Gastroesophageal sphincter (tissue), 4 donors: ENCODE results near the gene SF3B3. TPM values are rescaled to one million over a fixed set of nuclear protein-coding genes. Genes with fewer than 3 reads are reported as not detected.
"Not testable (repeated sequence)": the region's sequence is repeated elsewhere in the genome, so short reads cannot be mapped to it uniquely, and the experiment has no call there.

Source experiments
- ATAC-seq: fragments of 150-250 bp; one replicate; pipeline ENCODE4 v1.9.1; 2016; ENCODE audit warnings: mild to moderate bottlenecking, moderate library complexity
- H3K27ac ChIP-seq, 4 donors: fragments of 200-600 bp; sonication (generic) in 3 of 4; 1 replicate in 3 of 4; 2 replicates in 1 of 4; pipeline ENCODE4 v1.5.1; 2016 to 2019
- H3K27me3 ChIP-seq: fragments of 200-600 bp; sonication (generic); one replicate; pipeline ENCODE4 v1.5.1; 2019
- H3K36me3 ChIP-seq, 2 donors: fragments of 200-600 bp; sonication (generic); one replicate each; pipeline ENCODE4 v1.5.1; 2019; ENCODE audit warnings: control low read depth in 1 of 2
- H3K4me1 ChIP-seq, 3 donors: fragments of 200-600 bp; sonication (generic); 1 replicate in 2 of 3; 2 replicates in 1 of 3; pipeline ENCODE4 v1.5.1; 2016 to 2019; ENCODE audit warnings: control low read depth in 2 of 3
- H3K4me3 ChIP-seq, 2 donors: fragments of 200-600 bp; sonication (generic); one replicate each; pipeline ENCODE4 v1.5.1; 2019; ENCODE audit warnings: mild to moderate bottlenecking in 1 of 2, moderate library complexity in 1 of 2
- H3K9me3 ChIP-seq, 3 donors: fragments of 200-600 bp; sonication (generic); one replicate each; pipeline ENCODE4 v1.5.1; 2017 to 2019; ENCODE audit warnings: control low read depth in 2 of 3
- EP300 ChIP-seq: sonication (generic); formaldehyde crosslinking; IDR thresholded peaks from one replicate; pipeline ENCODE4 v1.6.1; 2017; ENCODE audit warnings: antibody characterized with exemption, mild to moderate bottlenecking
- POLR2A ChIP-seq, 2 donors: fragments of 450-650 bp; IDR thresholded peaks; one replicate each; pipeline ENCODE4 v1.6.1; 2017; ENCODE audit warnings: antibody characterized with exemption in 2 of 2, mild to moderate bottlenecking in 2 of 2, moderate library complexity in 1 of 2
- POLR2AphosphoS5 ChIP-seq: sonication (generic); formaldehyde crosslinking; IDR thresholded peaks from one replicate; pipeline ENCODE4 v1.6.1; 2017; ENCODE audit warnings: antibody characterized with exemption
- WGBS, 2 donors: methylation state at CpG; one replicate each; pipeline ENCODE4 v1.1.5; 2018; ENCODE audit warnings: low coverage in 1 of 2; 5-methylcytosine and 5-hydroxymethylcytosine counted together
- total RNA-seq, 4 donors: library from RNA; depleted of rRNA; stranded (reverse); fragments of >200 nt; gene quantifications; one replicate each; pipeline ENCODE4 v1.1.0, GENCODE V29; 2016
- TF ChIP-seq, protein P1 (sequence below), 4 experiments: fragments of 200-600 bp in 2 of 4; fragments of 450-650 bp in 2 of 4; sonication (generic) in 1 of 4; IDR thresholded peaks; one replicate each; pipeline ENCODE4 v1.5.1; 2017 to 2019; ENCODE audit warnings: antibody characterized with exemption in 4 of 4, mild to moderate bottlenecking in 2 of 4, moderate library complexity in 2 of 4

The SF3B3 gene
- total RNA-seq, 4 donors from 2014 or later = 73.3 to 115 (median 92.8) TPM

DNA sequence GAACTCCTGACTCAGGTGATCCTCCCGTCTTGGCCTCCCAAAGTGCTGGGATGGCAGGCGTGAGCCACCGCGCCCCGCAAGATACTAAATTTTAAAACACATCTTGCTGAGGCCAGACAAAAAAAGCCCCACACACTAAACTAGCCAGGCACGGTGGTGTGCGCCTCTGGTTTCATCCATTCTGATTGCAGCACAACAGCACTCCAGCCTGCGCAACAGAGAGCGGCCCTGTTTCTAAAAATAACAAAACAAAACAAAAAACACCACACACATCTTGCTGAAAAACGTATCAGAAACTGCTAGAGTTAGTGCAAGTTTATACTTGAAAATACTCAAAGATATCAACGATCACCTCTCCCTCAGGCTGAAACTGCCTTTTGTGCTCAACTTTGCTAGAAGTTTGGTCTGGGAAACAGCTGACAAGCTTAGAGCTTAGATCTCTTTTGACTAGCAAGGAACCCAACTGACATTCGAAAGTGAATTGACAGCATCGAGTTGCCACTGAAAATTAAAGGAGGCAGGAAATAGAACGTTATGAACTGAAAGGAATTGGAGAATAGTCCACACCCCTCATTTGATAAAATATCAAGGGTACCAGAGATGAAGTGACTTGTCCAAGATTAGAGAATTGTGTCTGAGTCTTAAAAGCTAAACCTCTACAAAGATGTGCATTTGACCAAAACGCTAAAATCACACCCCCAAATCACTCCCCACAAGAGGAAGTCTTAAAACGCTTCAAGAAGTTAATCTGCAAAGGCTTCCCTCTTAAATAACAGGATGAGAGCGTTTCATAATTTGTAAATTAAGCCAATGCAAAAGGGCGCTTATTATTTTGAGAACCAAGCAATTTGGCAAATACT, 1.2 kb upstream of the SF3B3 start:
- peak overlapping the region in 3 of 4 donors; percentile 64 to 91 (median 87) for H3K27ac ChIP-seq
- H3K9me3 ChIP-seq = no peaks in the 10 kb centered on the region
- WGBS, 2 donors = 14 to 46% methylated on average over 10 to 12 of the region's 18 CpGs
- peaks cover 0 to 35% of the 10 kb centered on the region in 2 donors for H3K36me3 ChIP-seq
- no peaks in the 10 kb centered on the region for H3K27me3 ChIP-seq
- TF ChIP-seq, protein P1, sequence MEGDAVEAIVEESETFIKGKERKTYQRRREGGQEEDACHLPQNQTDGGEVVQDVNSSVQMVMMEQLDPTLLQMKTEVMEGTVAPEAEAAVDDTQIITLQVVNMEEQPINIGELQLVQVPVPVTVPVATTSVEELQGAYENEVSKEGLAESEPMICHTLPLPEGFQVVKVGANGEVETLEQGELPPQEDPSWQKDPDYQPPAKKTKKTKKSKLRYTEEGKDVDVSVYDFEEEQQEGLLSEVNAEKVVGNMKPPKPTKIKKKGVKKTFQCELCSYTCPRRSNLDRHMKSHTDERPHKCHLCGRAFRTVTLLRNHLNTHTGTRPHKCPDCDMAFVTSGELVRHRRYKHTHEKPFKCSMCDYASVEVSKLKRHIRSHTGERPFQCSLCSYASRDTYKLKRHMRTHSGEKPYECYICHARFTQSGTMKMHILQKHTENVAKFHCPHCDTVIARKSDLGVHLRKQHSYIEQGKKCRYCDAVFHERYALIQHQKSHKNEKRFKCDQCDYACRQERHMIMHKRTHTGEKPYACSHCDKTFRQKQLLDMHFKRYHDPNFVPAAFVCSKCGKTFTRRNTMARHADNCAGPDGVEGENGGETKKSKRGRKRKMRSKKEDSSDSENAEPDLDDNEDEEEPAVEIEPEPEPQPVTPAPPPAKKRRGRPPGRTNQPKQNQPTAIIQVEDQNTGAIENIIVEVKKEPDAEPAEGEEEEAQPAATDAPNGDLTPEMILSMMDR (IDR thresholded peaks at IDR 0.05) = no peak
- TF ChIP-seq POLR2AphosphoS5 (no peak), EP300 (no peak), POLR2A (IDR thresholded peaks at IDR 0.05) (no peak)
- H3K4me3 ChIP-seq = peak overlapping the region; percentile 88 to 96
- H3K4me1 ChIP-seq = peaks cover 0 to 47% (median 25%) of the 10 kb centered on the region in 3 donors
- ATAC-seq = no peak

DNA sequence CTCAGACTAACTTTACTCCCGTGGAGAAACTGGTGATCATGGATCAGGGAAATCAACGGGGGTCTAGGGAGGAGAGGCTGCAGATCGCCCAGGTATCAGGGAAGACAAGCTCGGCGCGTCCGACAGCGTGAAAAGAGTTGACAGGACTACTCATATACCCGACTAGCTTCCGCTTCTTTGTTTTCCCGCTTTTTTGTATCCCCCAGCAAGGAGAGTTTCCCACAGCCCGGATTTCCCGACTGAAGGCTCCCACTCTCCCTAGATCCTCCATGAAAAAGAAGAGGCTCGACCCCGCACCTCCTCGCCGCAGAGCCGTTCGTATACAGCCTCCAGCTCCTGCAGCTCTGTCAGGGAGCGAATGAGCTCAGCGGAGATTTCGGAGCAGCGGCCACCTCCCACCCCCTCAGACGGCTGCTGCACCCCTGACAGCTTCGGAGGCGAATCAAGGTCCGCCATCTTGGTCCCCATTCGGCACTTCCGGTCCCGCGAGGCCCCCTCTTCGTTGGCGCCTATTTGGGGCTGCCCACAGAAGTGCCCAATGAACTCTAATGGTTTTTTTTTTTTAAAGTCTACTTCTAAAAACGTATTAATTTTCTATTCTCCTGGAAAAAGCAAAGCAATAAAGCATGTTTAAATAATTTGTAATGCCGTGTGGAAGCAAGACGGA, 407 bp upstream of the SF3B3 start, which contains the start of gene COG4:
Gene COG4 (minus strand): TSS at position 479 of the 667 bp plus-strand sequence. CDS start 11 bp downstream, at position 468.
- WGBS, 2 donors = 1 to 2% methylated on average over 28 to 34 of the region's 36 CpGs
- peak; percentile 89 for ATAC-seq
- Histone ChIP-seq H3K27ac (peak within 1 kb of the TSS; percentile 64 to 91 (median 86)), H3K27me3 (no peaks in the 10 kb centered on the region), H3K4me1 (peaks cover 0 to 55% (median 25%) of the 10 kb centered on the region in 3 donors), H3K9me3 (no peaks in the 10 kb centered on the region), H3K4me3 (peak within 1 kb of the TSS; percentile 88 to 96), H3K36me3 (peaks cover 0 to 35% of the 10 kb centered on the region in 2 donors)
- TF ChIP-seq, protein P1 (IDR thresholded peaks at IDR 0.05) = no peak
- TF ChIP-seq POLR2A (IDR thresholded peaks at IDR 0.05) (no peak), POLR2AphosphoS5 (no peak), EP300 (no peak)

DNA sequence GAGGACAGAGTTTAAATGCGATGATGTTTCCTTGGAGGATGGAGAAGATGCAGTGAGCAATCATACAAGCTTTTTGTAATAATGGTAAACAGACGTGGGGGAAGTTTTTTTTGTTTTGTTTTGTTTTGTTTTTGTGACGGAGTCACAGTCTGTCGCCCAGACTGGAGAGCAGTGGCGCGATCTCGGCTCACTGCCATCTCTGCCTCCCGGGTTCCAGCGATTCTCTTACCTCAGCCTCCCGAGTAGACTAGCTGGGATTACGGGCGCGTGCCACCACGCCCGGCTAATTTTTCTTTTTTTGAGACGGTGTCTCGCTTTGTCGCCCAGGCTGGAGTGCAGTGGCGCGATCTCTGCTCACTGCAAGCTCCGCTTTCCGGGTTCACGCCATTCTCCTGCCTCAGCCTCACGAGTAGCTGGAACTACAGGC, 796 bp downstream of the SF3B3 start:
- H3K36me3 ChIP-seq = peaks cover 0 to 37% of the 10 kb centered on the region in 2 donors
- H3K4me3 ChIP-seq = peak overlapping the region; percentile 88 to 96
- H3K27ac ChIP-seq = peak overlapping the region; percentile 64 to 91 (median 86)
- peaks cover 0 to 67% (median 25%) of the 10 kb centered on the region in 3 donors for H3K4me1 ChIP-seq
- 0 to 1% methylated on average over 9 to 22 of the region's 24 CpGs for WGBS, 2 donors
- H3K9me3 ChIP-seq, H3K27me3 ChIP-seq: not testable (repeated sequence)
- ATAC-seq = peak; percentile 18

DNA sequence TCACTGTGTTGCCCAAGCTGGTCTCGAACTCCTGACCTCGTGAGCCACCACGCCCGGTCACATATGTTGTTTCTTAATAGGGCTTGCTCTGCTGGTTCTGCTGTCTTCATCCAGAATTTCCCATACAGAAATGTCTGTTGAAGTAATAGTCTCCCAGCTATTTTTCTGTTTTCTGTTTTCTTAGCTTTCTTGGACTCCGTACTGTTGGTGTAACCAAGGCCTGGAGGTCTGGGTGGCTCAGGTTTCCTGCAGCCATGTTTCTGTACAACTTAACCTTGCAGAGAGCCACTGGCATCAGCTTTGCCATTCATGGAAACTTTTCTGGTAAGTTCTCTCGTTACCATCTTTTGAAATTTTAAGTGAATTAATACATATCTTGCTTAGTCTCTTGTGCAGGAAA, 2.8 kb downstream of the SF3B3 start:
- no peak overlapping the region for H3K27ac ChIP-seq
- WGBS, 2 donors = 78 to 81% methylated on average over 6 of the region's 6 CpGs
- H3K36me3 ChIP-seq = peaks cover 0 to 52% of the 10 kb centered on the region in 2 donors
- H3K27me3 ChIP-seq = no peaks in the 10 kb centered on the region
- no peak for TF ChIP-seq POLR2AphosphoS5
- no peak for TF ChIP-seq EP300
- TF ChIP-seq POLR2A (IDR thresholded peaks at IDR 0.05) = no peak
- TF ChIP-seq, protein P1 (IDR thresholded peaks at IDR 0.05) = no peak
- H3K4me3 ChIP-seq = no peak overlapping the region
- no peaks in the 10 kb centered on the region for H3K9me3 ChIP-seq
- peaks cover 0 to 78% (median 25%) of the 10 kb centered on the region in 3 donors for H3K4me1 ChIP-seq
- ATAC-seq = no peak

DNA sequence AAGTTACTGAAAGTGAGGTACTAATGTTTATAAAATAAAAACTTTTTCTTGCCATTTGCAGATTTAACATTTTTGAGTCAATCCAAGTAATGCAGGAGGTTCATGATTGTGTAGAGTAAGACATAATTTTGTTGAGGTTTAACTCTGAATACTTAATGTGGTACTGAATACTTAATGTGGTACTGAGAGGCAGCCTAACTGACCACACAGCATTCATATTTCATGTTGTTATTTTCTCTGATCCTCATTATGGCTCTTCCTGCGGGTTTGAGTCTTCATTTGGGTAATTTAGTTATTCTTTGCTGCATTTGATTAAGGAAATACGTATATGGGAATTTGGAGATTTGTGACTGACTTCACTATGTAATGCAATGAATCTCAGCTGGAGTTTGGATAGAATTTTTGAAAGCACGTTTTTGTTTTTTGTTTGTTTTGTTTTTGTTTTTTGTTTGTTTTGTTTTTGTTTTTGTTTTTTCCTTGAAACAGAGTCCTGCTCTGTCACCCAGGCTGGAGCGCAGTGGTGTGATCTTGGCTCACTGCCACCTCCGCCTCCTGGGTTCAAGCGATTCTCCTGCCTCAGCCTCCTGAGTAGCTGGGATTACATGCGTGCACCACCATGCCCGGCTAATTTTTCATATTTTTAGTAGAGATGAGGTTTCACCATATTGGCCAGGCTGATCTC, 3.8 kb downstream of the SF3B3 start:
- peaks cover 0 to 68% (median 21%) of the 10 kb centered on the region in 3 donors for H3K4me1 ChIP-seq

More for the DNA sequence above, 3.8 kb downstream of the SF3B3 start:
- ATAC-seq = no peak
- Histone ChIP-seq H3K9me3 (no peaks in the 10 kb centered on the region), H3K27me3 (no peaks in the 10 kb centered on the region), H3K27ac (no peak overlapping the region), H3K4me3 (no peak overlapping the region), H3K36me3 (peaks cover 0 to 63% of the 10 kb centered on the region in 2 donors)
- WGBS, 2 donors = 53 to 60% methylated on average over 3 to 7 of the region's 8 CpGs
- no peak for TF ChIP-seq EP300
- no peak for TF ChIP-seq POLR2A (IDR thresholded peaks at IDR 0.05)
- no peak for TF ChIP-seq POLR2AphosphoS5
- TF ChIP-seq, protein P1 (IDR thresholded peaks at IDR 0.05) = no peak
